Coronary artery (tissue), 2 donors: Measurements from ENCODE around the gene TOGARAM1.

ENCODE experiments used
- DNase-seq: peaks from one replicate; pipeline ENCODE4 v3.0.0-alpha.2; 2017; ENCODE audit warnings: low spot score
- H3K27ac ChIP-seq, 2 donors: fragments of 200-600 bp; sonication (generic); one replicate each; pipeline ENCODE4 v1.5.1; 2016 to 2019
- H3K4me3 ChIP-seq: fragments of 200-600 bp; sonication (generic); 2 replicates; pipeline ENCODE4 v1.5.1; 2016; ENCODE audit warnings: mild to moderate bottlenecking, moderate library complexity
- TF ChIP-seq, protein P1 (sequence below): fragments of 200-600 bp; sonication (generic); IDR thresholded peaks from one replicate; pipeline ENCODE4 v1.5.1; 2019; ENCODE audit warnings: antibody characterized with exemption

The TOGARAM1 gene

DNA sequence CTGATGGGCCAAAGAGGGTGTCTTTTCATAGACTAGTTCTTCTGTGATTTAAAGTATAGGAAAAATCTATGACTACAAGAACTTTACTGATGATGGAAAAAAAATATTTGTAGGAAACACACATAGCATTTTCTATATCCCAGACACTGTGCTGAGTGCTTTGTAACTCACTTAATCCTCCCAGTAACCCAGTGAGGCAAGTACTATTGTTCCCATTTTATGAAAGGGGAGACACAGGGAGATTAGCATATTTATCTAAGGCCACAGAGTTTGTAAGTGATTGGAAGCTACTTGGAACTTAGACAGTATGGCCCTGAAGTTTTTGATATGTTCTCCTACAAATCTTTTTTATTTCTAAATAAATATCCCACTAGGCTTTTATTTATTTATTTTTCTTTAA lies 141.8 kb downstream of the TOGARAM1 start:
- H3K4me3 ChIP-seq: no peak overlapping the region
- no peak for DNase-seq

DNA sequence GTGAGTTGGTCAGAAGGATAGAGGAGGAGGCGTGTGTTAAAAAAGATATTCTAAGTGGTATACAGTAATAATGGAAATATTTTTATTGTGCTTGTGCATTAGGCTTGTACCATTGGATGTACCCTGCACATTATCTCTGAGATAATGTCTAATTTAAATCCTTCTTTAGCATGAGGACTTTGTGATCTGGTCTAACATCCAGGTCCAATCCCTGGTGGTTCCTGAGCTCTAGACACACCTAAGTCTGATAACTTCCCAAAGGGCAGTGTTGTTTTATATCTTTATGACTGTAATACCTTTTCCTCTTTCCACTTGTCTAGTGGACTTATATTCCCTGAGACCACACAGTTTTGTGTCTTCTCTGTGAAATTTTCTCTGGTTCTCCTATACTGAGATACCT lies 142.6 kb downstream of the TOGARAM1 start:
- DNase-seq: no peak
- Histone ChIP-seq H3K27ac (no peak overlapping the region), H3K4me3 (no peak overlapping the region)
- TF ChIP-seq, protein P1, sequence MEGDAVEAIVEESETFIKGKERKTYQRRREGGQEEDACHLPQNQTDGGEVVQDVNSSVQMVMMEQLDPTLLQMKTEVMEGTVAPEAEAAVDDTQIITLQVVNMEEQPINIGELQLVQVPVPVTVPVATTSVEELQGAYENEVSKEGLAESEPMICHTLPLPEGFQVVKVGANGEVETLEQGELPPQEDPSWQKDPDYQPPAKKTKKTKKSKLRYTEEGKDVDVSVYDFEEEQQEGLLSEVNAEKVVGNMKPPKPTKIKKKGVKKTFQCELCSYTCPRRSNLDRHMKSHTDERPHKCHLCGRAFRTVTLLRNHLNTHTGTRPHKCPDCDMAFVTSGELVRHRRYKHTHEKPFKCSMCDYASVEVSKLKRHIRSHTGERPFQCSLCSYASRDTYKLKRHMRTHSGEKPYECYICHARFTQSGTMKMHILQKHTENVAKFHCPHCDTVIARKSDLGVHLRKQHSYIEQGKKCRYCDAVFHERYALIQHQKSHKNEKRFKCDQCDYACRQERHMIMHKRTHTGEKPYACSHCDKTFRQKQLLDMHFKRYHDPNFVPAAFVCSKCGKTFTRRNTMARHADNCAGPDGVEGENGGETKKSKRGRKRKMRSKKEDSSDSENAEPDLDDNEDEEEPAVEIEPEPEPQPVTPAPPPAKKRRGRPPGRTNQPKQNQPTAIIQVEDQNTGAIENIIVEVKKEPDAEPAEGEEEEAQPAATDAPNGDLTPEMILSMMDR: no peak

More for the DNA sequence above, 141.8 kb downstream of the TOGARAM1 start:
- TF ChIP-seq, protein P1: no peak
- no peak overlapping the region for H3K27ac ChIP-seq

DNA sequence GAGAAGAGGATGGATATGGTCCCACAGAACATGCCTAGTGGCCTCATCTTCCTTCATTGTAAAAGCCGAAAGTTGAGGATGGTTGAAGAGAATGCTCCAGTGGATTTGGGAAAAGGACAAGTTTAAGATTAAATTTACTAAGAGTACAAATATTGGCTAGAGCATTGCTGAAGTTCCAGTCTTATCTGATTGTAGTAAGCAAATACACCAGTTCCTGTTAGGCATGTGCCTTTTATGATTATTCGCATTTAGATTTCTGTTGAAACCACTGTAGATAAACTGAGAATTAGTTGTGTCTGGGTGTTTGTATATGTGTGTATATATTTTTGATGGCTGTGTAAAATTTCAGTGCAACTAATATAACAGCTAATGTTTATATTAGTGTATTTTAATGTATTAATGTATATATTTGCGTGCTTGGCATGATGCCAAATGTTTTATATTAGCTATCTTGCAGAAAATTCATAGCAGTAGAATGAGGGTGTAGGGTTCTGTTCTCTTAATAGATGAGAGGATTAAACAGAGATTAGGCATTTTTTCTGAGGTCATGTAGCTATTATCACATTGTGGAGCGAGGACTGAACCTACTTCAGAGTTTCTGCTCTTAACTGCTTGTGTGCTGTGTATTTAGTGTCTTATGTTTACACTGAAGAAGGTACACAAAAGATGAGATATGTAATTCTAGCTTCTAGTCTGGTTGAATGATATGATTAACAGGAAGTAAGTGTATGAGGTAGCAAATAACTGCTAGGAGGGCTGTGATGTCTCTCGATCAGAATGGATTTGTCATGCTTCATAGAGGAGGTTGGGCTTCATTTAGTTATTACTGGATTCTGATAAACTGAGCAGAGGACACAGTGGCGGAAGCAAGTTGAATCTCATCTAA lies 151.1 kb downstream of the TOGARAM1 start:
- TF ChIP-seq, protein P1: no peak
- no peak overlapping the region for H3K4me3 ChIP-seq
- H3K27ac ChIP-seq: no peak overlapping the region
- DNase-seq: no peak

DNA sequence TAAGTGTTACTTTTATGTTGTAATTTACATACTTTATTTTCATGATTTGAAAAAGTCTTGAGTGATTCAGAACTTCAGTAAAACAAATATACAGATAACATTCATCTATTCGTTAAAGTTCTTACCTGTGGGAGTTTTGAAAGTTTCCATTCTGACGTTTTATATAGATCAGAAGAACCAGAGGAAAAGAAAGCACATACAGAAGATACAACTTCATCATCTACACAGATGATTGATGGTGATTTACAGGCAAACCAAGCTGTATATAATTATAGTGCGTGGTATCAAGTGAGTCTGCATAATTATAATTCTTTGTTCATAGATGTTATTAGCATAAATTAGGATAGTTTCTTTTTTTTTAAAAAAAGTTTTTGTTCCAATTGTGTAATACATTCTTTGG lies 152.3 kb downstream of the TOGARAM1 start:
- TF ChIP-seq, protein P1: no peak
- no peak overlapping the region for H3K27ac ChIP-seq
- H3K4me3 ChIP-seq: no peak overlapping the region
- no peak for DNase-seq

DNA sequence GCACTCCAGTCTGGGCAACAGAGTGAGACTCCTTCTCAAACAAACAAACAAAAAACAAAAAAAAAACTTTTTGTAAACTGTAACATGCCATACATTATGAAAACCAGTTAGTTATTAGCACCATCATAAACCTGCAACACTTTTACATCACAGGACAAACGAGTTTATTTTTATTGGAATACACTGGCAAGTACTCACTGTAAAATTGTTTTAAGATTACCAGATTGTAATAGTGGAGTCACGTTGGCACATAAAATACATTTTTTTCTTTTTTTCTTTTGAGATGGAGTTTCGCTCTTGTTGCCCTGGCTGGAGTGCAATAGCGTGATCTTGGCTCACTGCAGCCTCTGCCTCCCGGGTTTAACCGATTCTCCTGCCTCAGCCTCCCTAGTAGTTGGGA lies 156.6 kb downstream of the TOGARAM1 start:
- H3K4me3 ChIP-seq: no peak overlapping the region
- no peak overlapping the region for H3K27ac ChIP-seq
- TF ChIP-seq, protein P1: no peak
- DNase-seq: no peak

DNA sequence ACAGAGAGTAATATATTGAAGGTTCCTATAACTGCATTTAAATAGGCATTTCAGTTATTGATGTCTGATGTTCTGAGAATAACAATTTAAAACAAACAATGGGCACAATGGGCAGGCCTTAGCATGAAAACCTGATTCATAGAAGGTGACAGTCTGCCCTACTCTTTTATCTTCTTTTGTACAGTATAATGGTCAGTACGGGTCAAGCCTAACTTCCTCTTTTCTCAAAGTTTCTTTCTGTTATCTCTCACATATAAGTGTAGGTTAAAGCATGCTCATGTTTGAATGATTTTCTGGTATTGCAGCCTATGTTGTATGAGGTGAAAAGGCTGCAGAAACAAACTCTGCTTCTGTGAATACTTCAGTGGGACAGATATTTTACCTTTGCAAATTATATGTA lies 158.1 kb downstream of the TOGARAM1 start:
- Histone ChIP-seq H3K4me3 (no peak overlapping the region), H3K27ac (no peak overlapping the region)
- no peak for DNase-seq
- TF ChIP-seq, protein P1: no peak

DNA sequence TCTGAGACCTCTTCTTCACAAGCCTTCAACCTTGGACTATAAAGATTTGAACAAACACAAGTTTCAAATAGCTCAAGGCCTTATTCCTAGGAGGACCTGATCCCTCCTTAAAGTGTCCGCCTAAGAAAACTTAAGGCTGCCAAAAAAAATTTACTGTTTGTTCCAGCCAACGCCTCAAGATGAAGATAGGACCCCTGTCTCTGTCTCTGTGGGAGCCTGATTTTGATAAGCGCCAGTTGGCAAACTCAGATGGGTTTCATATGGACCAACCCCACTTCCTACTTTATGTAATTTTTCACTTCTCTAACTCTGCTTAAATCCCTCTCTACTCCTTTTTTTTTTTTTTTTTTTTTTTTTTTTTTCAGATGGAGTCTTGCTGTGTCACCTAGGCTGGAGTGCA lies 161.3 kb downstream of the TOGARAM1 start:
- TF ChIP-seq, protein P1: no peak
- H3K4me3 ChIP-seq: no peak overlapping the region
- no peak overlapping the region for H3K27ac ChIP-seq
- no peak for DNase-seq
